Prostate gland (tissue), 2 donors: Measurements from ENCODE around the gene LHPP.

Experiments
- CTCF ChIP-seq, 4 experiments: fragments of 200-600 bp in 2 of 4; fragments of 450-650 bp in 2 of 4; sonication (generic) in 2 of 4; IDR thresholded peaks; 1 replicate in 3 of 4; 2 replicates in 1 of 4; pipeline ENCODE4 v1.5.1; 2016 to 2019; ENCODE audit warnings: antibody characterized with exemption in 4 of 4, mild to moderate bottlenecking in 2 of 4, moderate library complexity in 2 of 4
- POLR2A ChIP-seq: fragments of 450-650 bp; IDR thresholded peaks from one replicate; pipeline ENCODE4 v1.6.1; 2016; ENCODE audit warnings: antibody characterized with exemption, mild to moderate bottlenecking
- POLR2AphosphoS5 ChIP-seq: sonication (generic); formaldehyde crosslinking; IDR thresholded peaks from one replicate; pipeline ENCODE4 v1.6.1; 2017; ENCODE audit warnings: antibody characterized with exemption

- TF ChIP-seq CTCF (IDR thresholded peaks at IDR 0.05): no peak
- no peak for TF ChIP-seq POLR2AphosphoS5
- no peak for TF ChIP-seq POLR2A
Measured at GRCh38 chr10:124569623-124570470, 108.2 kb downstream of the LHPP start.
